Measurements from ENCODE around the gene IFNW1.
"Not testable (repeated sequence)": the region's sequence is repeated elsewhere in the genome, so short reads cannot be mapped to it uniquely, and the experiment has no call there.

Gene IFNW1

GRCh38 chr9:21141427-21141882 lies at the start of gene IFNW1:
Gene IFNW1 (minus strand): TSS chr9:21141832. CDS start chr9:21141570, 262 bp downstream.
- intact Hi-C loops (cut with DNase I) = no loop called here
- no peak for DNase-seq

- DNase-seq; intact Hi-C loops (cut with DNase I): not testable (repeated sequence)
Observed at GRCh38 chr9:21187487-21187886, 45.9 kb upstream of the IFNW1 start, which contains the start of gene IFNA4. Gene IFNA4 (minus strand): TSS chr9:21187587. CDS start chr9:21187531, 56 bp downstream.

- intact Hi-C loops (cut with DNase I) = not testable (repeated sequence)
- peak in 8 of 42 donors; percentile 2 to 56 (median 14) for DNase-seq
Observed at GRCh38 chr9:21182810-21183736, 41.4 kb upstream of the IFNW1 start.

GRCh38 chr9:21174671-21175070 lies 33.0 kb upstream of the IFNW1 start:
- DNase-seq = no peak
- intact Hi-C loops (cut with DNase I) = no loop called here

GRCh38 chr9:21172156-21172555 lies 30.5 kb upstream of the IFNW1 start:
- DNase-seq = no peak
- intact Hi-C loops (cut with DNase I) = no loop called here

GRCh38 chr9:21171351-21171750 lies 29.7 kb upstream of the IFNW1 start:
- DNase-seq = no peak
- intact Hi-C loops (cut with DNase I) = no loop called here

GRCh38 chr9:21166560-21166959 lies 24.9 kb upstream of the IFNW1 start, which contains the start of gene IFNA21:
Gene IFNA21 (minus strand): TSS chr9:21166660. CDS start chr9:21166612, 48 bp downstream.
- DNase-seq; intact Hi-C loops (cut with DNase I): not testable (repeated sequence)

GRCh38 chr9:21165516-21165915 lies 23.9 kb upstream of the IFNW1 start:
- no peak for DNase-seq
- intact Hi-C loops (cut with DNase I) = no loop called here

- intact Hi-C loops (cut with DNase I) = no loop called here
- no peak for DNase-seq
Observed at GRCh38 chr9:21160178-21160577, 18.5 kb upstream of the IFNW1 start.

GRCh38 chr9:21155501-21155900 lies 13.9 kb upstream of the IFNW1 start:
- intact Hi-C loops (cut with DNase I) = no loop called here
- DNase-seq = no peak

- intact Hi-C loops (cut with DNase I) = no loop called here
- DNase-seq = peak in 29 of 42 donors; percentile 3 to 68 (median 26)
Observed at GRCh38 chr9:21154018-21154608, 12.5 kb upstream of the IFNW1 start.

- intact Hi-C loops (cut with DNase I) = no loop called here
- DNase-seq = peak in 4 of 42 donors; percentile 3 to 10 (median 6)
Observed at GRCh38 chr9:21153336-21154017, 11.8 kb upstream of the IFNW1 start.

GRCh38 chr9:21144603-21145002 lies 3.0 kb upstream of the IFNW1 start:
- intact Hi-C loops (cut with DNase I) = no loop called here

GRCh38 chr9:21137020-21137419 lies 4.6 kb downstream of the IFNW1 start:
- intact Hi-C loops (cut with DNase I) = no loop called here
- no peak for DNase-seq

More at GRCh38 chr9:21144603-21145002, 3.0 kb upstream of the IFNW1 start:
- DNase-seq = no peak

GRCh38 chr9:21135736-21136135 lies 5.9 kb downstream of the IFNW1 start:
- DNase-seq = no peak
- intact Hi-C loops (cut with DNase I) = no loop called here

GRCh38 chr9:21128186-21128585 lies 13.4 kb downstream of the IFNW1 start:
- DNase-seq; intact Hi-C loops (cut with DNase I): not testable (repeated sequence)

GRCh38 chr9:21121595-21122251 lies 19.9 kb downstream of the IFNW1 start:
- intact Hi-C loops (cut with DNase I) = no loop called here
- no peak for DNase-seq

- intact Hi-C loops (cut with DNase I) = no loop called here
- no peak for DNase-seq
Observed at GRCh38 chr9:21121079-21121478, 20.6 kb downstream of the IFNW1 start.
